Measurements from ENCODE around the gene CDCA3. TPM values are rescaled to one million over a fixed set of nuclear protein-coding genes. Genes with fewer than 3 reads are reported as not detected.

The CDCA3 gene
- total RNA-seq, 1 experiment from 2014 or later = 61.8 TPM

- ATAC-seq (no peak), DNase-seq (ENCODE audit: low spot score) (no peak)
- Mint-ChIP-seq H3K27me3 (ENCODE audit: low read depth) (no peaks in the 10 kb centered on the region), H3K27ac (no peak overlapping the region; the same call in 1 of the 2 replicates), H3K36me3 (peaks cover 43% of the 10 kb centered on the region), H3K4me1 (peaks cover 19% of the 10 kb centered on the region), H3K4me3 (peak overlapping the region; percentile 95), H3K9me3 (no peaks in the 10 kb centered on the region)
- POLR2A ChIA-PET = interaction anchor here (1.4 kb wide), 1 partner anchor 16 kb away, joined by 6 read pairs; no protein-coding TSS in a partner anchor
- CTCF ChIA-PET = interaction anchor here (0.6 kb wide), 1 partner anchor 93 kb away, joined by 5 read pairs; no protein-coding TSS in a partner anchor
- TF ChIP-seq RORB (CRISPR knock-in tag; IDR thresholded peaks at IDR 0.05) = no peak
- TF ChIP-seq ZNF138 (CRISPR knock-in tag; conservative IDR thresholded peaks at IDR 0.05) = no peak
- TF ChIP-seq CBFB (CRISPR knock-in tag; IDR thresholded peaks at IDR 0.05; ENCODE audit: low read depth) = no peak
- TF ChIP-seq EMX1 (CRISPR knock-in tag; IDR thresholded peaks at IDR 0.05) = no peak
- TF ChIP-seq SMAD4 (CRISPR knock-in tag; IDR thresholded peaks at IDR 0.05) = no peak
- no peak for TF ChIP-seq ZNF281 (CRISPR knock-in tag; IDR thresholded peaks at IDR 0.05)
- TF ChIP-seq FOXK1 (CRISPR knock-in tag; IDR thresholded peaks at IDR 0.05) = no peak
- TF ChIP-seq TP53 (CRISPR knock-in tag; IDR thresholded peaks at IDR 0.05) = no peak
- TF ChIP-seq USF2 (CRISPR knock-in tag; IDR thresholded peaks at IDR 0.05) = no peak
- TF ChIP-seq ETV6 (CRISPR knock-in tag; IDR thresholded peaks at IDR 0.05) = no peak
- no peak for TF ChIP-seq HMGA2 (CRISPR knock-in tag; IDR thresholded peaks at IDR 0.05)
- no peak for TF ChIP-seq ZBTB43 (CRISPR knock-in tag; IDR thresholded peaks at IDR 0.05)
- no peak for TF ChIP-seq ZNF263 (CRISPR knock-in tag; IDR thresholded peaks at IDR 0.05; ENCODE audit: low read depth)
- TF ChIP-seq ZNF532 (CRISPR knock-in tag; IDR thresholded peaks at IDR 0.05; ENCODE audit: borderline replicate concordance) = no peak
- no peak for TF ChIP-seq ZNF232 (CRISPR knock-in tag; IDR thresholded peaks at IDR 0.05)
- no peak for TF ChIP-seq ESRRA (CRISPR knock-in tag; IDR thresholded peaks at IDR 0.05; ENCODE audit: borderline replicate concordance)
These were observed 1.7 kb downstream of the CDCA3 start for GRCh38 chr12:6849427-6849826.

- Mint-ChIP-seq H3K4me3 (no peak overlapping the region), H3K4me1 (peaks cover 14% of the 10 kb centered on the region), H3K27me3 (ENCODE audit: low read depth) (no peaks in the 10 kb centered on the region), H3K27ac (no peak overlapping the region), H3K36me3 (peaks cover 56% of the 10 kb centered on the region), H3K9me3 (no peaks in the 10 kb centered on the region)
- ATAC-seq (no peak), DNase-seq (ENCODE audit: low spot score) (no peak)
- POLR2A ChIA-PET = no interaction called here
- CTCF ChIA-PET = no interaction called here
- TF ChIP-seq JAZF1 (CRISPR knock-in tag; IDR thresholded peaks at IDR 0.05) = no peak
- no peak for TF ChIP-seq E2F4 (CRISPR knock-in tag; IDR thresholded peaks at IDR 0.05; ENCODE audit: borderline replicate concordance, low read depth)
- TF ChIP-seq ZNF263 (CRISPR knock-in tag; IDR thresholded peaks at IDR 0.05; ENCODE audit: low read depth) = no peak
- TF ChIP-seq SMAD4 (CRISPR knock-in tag; IDR thresholded peaks at IDR 0.05) = no peak
- no peak for TF ChIP-seq ESRRA (CRISPR knock-in tag; IDR thresholded peaks at IDR 0.05; ENCODE audit: borderline replicate concordance)
- no peak for TF ChIP-seq ATF1 (CRISPR knock-in tag; IDR thresholded peaks at IDR 0.05)
- no peak for TF ChIP-seq AR (CRISPR knock-in tag; IDR thresholded peaks at IDR 0.05)
- TF ChIP-seq JUN (CRISPR knock-in tag; IDR thresholded peaks at IDR 0.05) = no peak
These were observed 3.4 kb downstream of the CDCA3 start for GRCh38 chr12:6847676-6848075.
